Left ventricle myocardium inferior (tissue), 1 donor: ENCODE results near the gene OSBPL5. TPM values are rescaled to one million over a fixed set of nuclear protein-coding genes. Genes with fewer than 3 reads are reported as not detected.

Experiments used
- DNase-seq: peaks from one replicate; pipeline ENCODE4 v3.0.0-alpha.2; 2020
- H3K27ac ChIP-seq: fragments of 200-600 bp; replicated peaks from 2 replicates; pipeline ENCODE4 v1.8.0; 2021
- H3K27me3 ChIP-seq: fragments of 200-600 bp; 2 replicates; pipeline ENCODE4 v1.8.0; 2021; ENCODE audit warnings: low read depth
- H3K36me3 ChIP-seq: fragments of 200-600 bp; 2 replicates; pipeline ENCODE4 v1.8.0; 2021
- H3K4me1 ChIP-seq: fragments of 200-600 bp; 2 replicates; pipeline ENCODE4 v1.8.0; 2021
- H3K4me3 ChIP-seq: fragments of 200-600 bp; 2 replicates; pipeline ENCODE4 v1.8.0; 2021; ENCODE audit warnings: mild to moderate bottlenecking, moderate library complexity
- H3K9me3 ChIP-seq: fragments of 200-600 bp; replicated peaks from 2 replicates; pipeline ENCODE4 v1.8.0; 2021
- CTCF ChIP-seq: fragments of 200-600 bp; IDR thresholded peaks from 2 replicates; pipeline ENCODE4 v1.8.0; 2021; ENCODE audit warnings: antibody characterized with exemption, mild to moderate bottlenecking, borderline replicate concordance
- intact Hi-C: fragments of 100-400 bp; cut with micrococcal nuclease; formaldehyde crosslinking; loops from one replicate; pipeline ENCODE4 v1.11.0; 2022
- total RNA-seq: library from RNA; stranded (reverse); fragmentation: NEBNext Ultra II Directional; extraction: Animal tissue kit (Norgen Biotek cat#: 25700); gene quantifications from one replicate; pipeline ENCODE4 v1.2.1, GENCODE V29; 2021
- donor health status: DM: no; HTN: yes; CAD: no; lungs with severe emphysema.

The OSBPL5 gene
- total RNA-seq, 1 donor from 2014 or later: 11.4 TPM

- peaks cover 74% of the 10 kb centered on the region for H3K4me1 ChIP-seq
- intact Hi-C loops: no loop called here
- DNase-seq: no peak
- no peaks in the 10 kb centered on the region for H3K9me3 ChIP-seq
- no peak overlapping the region for H3K27ac ChIP-seq
- H3K36me3 ChIP-seq: no peaks in the 10 kb centered on the region
- peak overlapping the region; percentile 88 for H3K4me3 ChIP-seq
- TF ChIP-seq CTCF: no peak
- no peaks in the 10 kb centered on the region for H3K27me3 ChIP-seq
Measured at GRCh38 chr11:3165916-3166267, 782 bp upstream of the OSBPL5 start.

GRCh38 chr11:3164552-3165151, 458 bp downstream of the OSBPL5 start:
- intact Hi-C loops: no loop called here
- no peak for TF ChIP-seq CTCF
- Histone ChIP-seq H3K9me3 (no peaks in the 10 kb centered on the region), H3K27me3 (no peaks in the 10 kb centered on the region), H3K36me3 (no peaks in the 10 kb centered on the region), H3K27ac (peak overlapping the region; percentile 93), H3K4me1 (peaks cover 75% of the 10 kb centered on the region), H3K4me3 (peak overlapping the region; percentile 88)
- DNase-seq: peak; percentile 18

GRCh38 chr11:3164138-3164551, 965 bp downstream of the OSBPL5 start:
- Histone ChIP-seq H3K27me3 (no peaks in the 10 kb centered on the region), H3K4me3 (peak overlapping the region; percentile 88), H3K4me1 (peaks cover 75% of the 10 kb centered on the region), H3K36me3 (no peaks in the 10 kb centered on the region), H3K27ac (peak overlapping the region; percentile 93), H3K9me3 (no peaks in the 10 kb centered on the region)
- intact Hi-C loops: no loop called here
- no peak for TF ChIP-seq CTCF
- peak; percentile 27 for DNase-seq

GRCh38 chr11:3163241-3163981, 1.7 kb downstream of the OSBPL5 start:
- TF ChIP-seq CTCF: no peak
- H3K36me3 ChIP-seq: no peaks in the 10 kb centered on the region
- DNase-seq: peak; percentile 16
- no peaks in the 10 kb centered on the region for H3K9me3 ChIP-seq
- H3K27ac ChIP-seq: peak overlapping the region; percentile 93
- peak overlapping the region; percentile 88 for H3K4me3 ChIP-seq
- intact Hi-C loops: no loop called here
- no peaks in the 10 kb centered on the region for H3K27me3 ChIP-seq
- H3K4me1 ChIP-seq: peaks cover 77% of the 10 kb centered on the region

- Histone ChIP-seq H3K4me3 (peak overlapping the region; percentile 88), H3K4me1 (peaks cover 85% of the 10 kb centered on the region), H3K27ac (peak overlapping the region; percentile 93), H3K36me3 (no peaks in the 10 kb centered on the region), H3K27me3 (no peaks in the 10 kb centered on the region), H3K9me3 (no peaks in the 10 kb centered on the region)
- intact Hi-C loops: no loop called here
- TF ChIP-seq CTCF: no peak
- DNase-seq: peak; percentile 18
Measured at GRCh38 chr11:3162410-3163240, 2.5 kb downstream of the OSBPL5 start.
